ENCODE measurements around the gene LGR4. TPM values are rescaled to one million over a fixed set of nuclear protein-coding genes. Genes with fewer than 3 reads are reported as not detected.
"Not testable (repeated sequence)": the region's sequence is repeated elsewhere in the genome, so short reads cannot be mapped to it uniquely, and the experiment has no call there.

The LGR4 gene
- total RNA-seq, 4 donors from 2014 or later, result 9.4 to 57.9 (median 16.1) TPM

- Histone ChIP-seq H3K27ac (no peak overlapping the region), H3K27me3 (no peaks in the 10 kb centered on the region), H3K4me1 (no peaks in the 10 kb centered on the region), H3K9me3 (no peaks in the 10 kb centered on the region), H3K36me3 (no peaks in the 10 kb centered on the region), H3K4me3 (no peak overlapping the region)
- TF ChIP-seq CTCF (IDR thresholded peaks at IDR 0.05) (no peak), POLR2A (IDR thresholded peaks at IDR 0.05) (no peak)
- DNase-seq, result no peak
- intact Hi-C loops (cut with DNase I; ENCODE audit: low total_unique reads), result no loop called here
Measured at GRCh38 chr11:27453701-27454100, 18.9 kb downstream of the LGR4 start.

- TF ChIP-seq POLR2A (IDR thresholded peaks at IDR 0.05), result no peak
- no peak for TF ChIP-seq CTCF (IDR thresholded peaks at IDR 0.05)
- H3K4me1 ChIP-seq, result no peaks in the 10 kb centered on the region
Measured at GRCh38 chr11:27452147-27452546, 20.4 kb downstream of the LGR4 start.

GRCh38 chr11:27451244-27451965 lies 21.2 kb downstream of the LGR4 start:
- no peak for DNase-seq
- no peak for TF ChIP-seq POLR2A (IDR thresholded peaks at IDR 0.05)
- TF ChIP-seq CTCF (IDR thresholded peaks at IDR 0.05), result no peak
- H3K27me3 ChIP-seq, result no peaks in the 10 kb centered on the region
- H3K9me3 ChIP-seq, result no peaks in the 10 kb centered on the region
- H3K4me3 ChIP-seq, result no peak overlapping the region
- H3K4me1 ChIP-seq, result no peaks in the 10 kb centered on the region
- no peak overlapping the region for H3K27ac ChIP-seq
- H3K36me3 ChIP-seq, result no peaks in the 10 kb centered on the region
- intact Hi-C loops (cut with DNase I; ENCODE audit: low total_unique reads), result no loop called here

More at GRCh38 chr11:27452147-27452546, 20.4 kb downstream of the LGR4 start:
- H3K27me3 ChIP-seq, result no peaks in the 10 kb centered on the region
- no peaks in the 10 kb centered on the region for H3K36me3 ChIP-seq
- H3K4me3 ChIP-seq, result no peak overlapping the region
- DNase-seq, result no peak
- no peak overlapping the region for H3K27ac ChIP-seq
- H3K9me3 ChIP-seq, result no peaks in the 10 kb centered on the region
- intact Hi-C loops (cut with DNase I; ENCODE audit: low total_unique reads), result no loop called here

GRCh38 chr11:27448184-27448540 lies 24.4 kb downstream of the LGR4 start:
- H3K27ac ChIP-seq; intact Hi-C loops (cut with DNase I; ENCODE audit: low total_unique reads); H3K4me3 ChIP-seq; H3K4me1 ChIP-seq; H3K27me3 ChIP-seq; H3K9me3 ChIP-seq; H3K36me3 ChIP-seq; DNase-seq: not testable (repeated sequence)

GRCh38 chr11:27447288-27448183 lies 25.1 kb downstream of the LGR4 start:
- no peaks in the 10 kb centered on the region for H3K4me1 ChIP-seq
- no peaks in the 10 kb centered on the region for H3K9me3 ChIP-seq
- no peak for DNase-seq
- TF ChIP-seq CTCF (IDR thresholded peaks at IDR 0.05) (no peak), POLR2A (IDR thresholded peaks at IDR 0.05) (no peak)
- intact Hi-C loops (cut with DNase I; ENCODE audit: low total_unique reads), result no loop called here
- no peak overlapping the region for H3K27ac ChIP-seq
- H3K4me3 ChIP-seq, result no peak overlapping the region
- no peaks in the 10 kb centered on the region for H3K36me3 ChIP-seq
- no peaks in the 10 kb centered on the region for H3K27me3 ChIP-seq

Data from uterus (tissue), 4 donors.